ENCODE results near the gene TREML2. TPM values are rescaled to one million over a fixed set of nuclear protein-coding genes. Genes with fewer than 3 reads are reported as not detected.

The TREML2 gene
- total and polyA plus RNA-seq, 3 donors from 2014 or later, result 1.1 to 5.8 (median 1.8) TPM

- DNase-seq, result no peak
- WGBS, 2 donors, result 85 to 91% methylated on average over 5 of the region's 5 CpGs
- Histone ChIP-seq H3K27me3 (no peaks in the 10 kb centered on the region), H3K4me3 (no peak overlapping the region), H3K9me3 (no peaks in the 10 kb centered on the region), H3K4me1 (no peaks in the 10 kb centered on the region), H3K36me3 (ENCODE audit: low read depth, missing control alignments) (no peaks in the 10 kb centered on the region), H3K27ac (no peak overlapping the region)
- intact Hi-C loops (cut with DNase I; ENCODE audit: low total_unique reads), result no loop called here
- TF ChIP-seq CTCF (IDR thresholded peaks at IDR 0.05), result no peak
- no peak for TF ChIP-seq POLR2A (IDR thresholded peaks at IDR 0.05)
Observed at GRCh38 chr6:41209547-41210320, 8.8 kb upstream of the TREML2 start.

- TF ChIP-seq POLR2A (IDR thresholded peaks at IDR 0.05) (no peak), CTCF (IDR thresholded peaks at IDR 0.05) (no peak)
- no peak for DNase-seq
- intact Hi-C loops (cut with DNase I; ENCODE audit: low total_unique reads), result no loop called here
- Histone ChIP-seq H3K9me3 (no peaks in the 10 kb centered on the region), H3K27ac (no peak overlapping the region), H3K4me3 (no peak overlapping the region), H3K27me3 (no peaks in the 10 kb centered on the region), H3K36me3 (ENCODE audit: low read depth, missing control alignments) (no peaks in the 10 kb centered on the region), H3K4me1 (no peaks in the 10 kb centered on the region)
- WGBS, 2 donors, result 86 to 87% methylated on average over 7 of the region's 7 CpGs
Observed at GRCh38 chr6:41208439-41209106, 7.6 kb upstream of the TREML2 start.

GRCh38 chr6:41204156-41204555, 3.2 kb upstream of the TREML2 start:
- Histone ChIP-seq H3K9me3 (no peaks in the 10 kb centered on the region), H3K36me3 (ENCODE audit: low read depth, missing control alignments) (no peaks in the 10 kb centered on the region), H3K4me1 (no peaks in the 10 kb centered on the region), H3K27me3 (no peaks in the 10 kb centered on the region), H3K4me3 (no peak overlapping the region), H3K27ac (no peak overlapping the region)
- DNase-seq, result no peak
- intact Hi-C loops (cut with DNase I; ENCODE audit: low total_unique reads), result no loop called here
- 75 to 86% methylated on average over 1 of the region's 1 CpG for WGBS, 2 donors
- no peak for TF ChIP-seq POLR2A (IDR thresholded peaks at IDR 0.05)
- TF ChIP-seq CTCF (IDR thresholded peaks at IDR 0.05), result no peak

GRCh38 chr6:41201764-41202173, 820 bp upstream of the TREML2 start:
- 71 to 74% methylated on average over 8 of the region's 8 CpGs for WGBS, 2 donors
- Histone ChIP-seq H3K4me3 (no peak overlapping the region), H3K36me3 (ENCODE audit: low read depth, missing control alignments) (no peaks in the 10 kb centered on the region), H3K4me1 (no peaks in the 10 kb centered on the region), H3K9me3 (no peaks in the 10 kb centered on the region), H3K27me3 (no peaks in the 10 kb centered on the region), H3K27ac (no peak overlapping the region)
- intact Hi-C loops (cut with DNase I; ENCODE audit: low total_unique reads), result no loop called here
- no peak for DNase-seq
- TF ChIP-seq POLR2A (IDR thresholded peaks at IDR 0.05) (no peak), CTCF (IDR thresholded peaks at IDR 0.05) (no peak)
